Neural cell (in vitro differentiated cells): ENCODE results near the gene C1QTNF9B.
"Not testable (repeated sequence)": the region's sequence is repeated elsewhere in the genome, so short reads cannot be mapped to it uniquely, and the experiment has no call there.

Source experiments
- CTCF ChIP-seq: fragments of 450-650 bp; IDR thresholded peaks from 2 replicates; pipeline ENCODE4 v1.5.1; 2014; ENCODE audit warnings: antibody characterized with exemption, mild to moderate bottlenecking, moderate library complexity; ENCODE audit not compliant: poor library complexity, severe bottlenecking
- EP300 ChIP-seq: fragments of 450-650 bp; conservative IDR thresholded peaks from 2 replicates; pipeline ENCODE4 v1.6.1; 2014; ENCODE audit warnings: antibody characterized with exemption, mild to moderate bottlenecking, moderate library complexity; ENCODE audit not compliant: poor library complexity, severe bottlenecking
- POLR2AphosphoS5 ChIP-seq: IDR thresholded peaks from 2 replicates; pipeline ENCODE4 v1.6.1; 2012
- RAD21 ChIP-seq: fragments of 450-650 bp; conservative IDR thresholded peaks from 2 replicates; pipeline ENCODE4 v1.6.1; 2014; ENCODE audit warnings: antibody characterized with exemption, mild to moderate bottlenecking, moderate library complexity
- TAF1 ChIP-seq: IDR thresholded peaks from 2 replicates; pipeline ENCODE4 v1.6.1; 2012; ENCODE audit warnings: low read depth

GRCh38 chr13:23894746-23895145 lies 2.6 kb downstream of the C1QTNF9B start:
- TF ChIP-seq CTCF, POLR2AphosphoS5, EP300, TAF1, RAD21: not testable (repeated sequence)
